Right lung (tissue), 5 donors: ENCODE data around the gene TFCP2L1. TPM values are rescaled to one million over a fixed set of nuclear protein-coding genes. Genes with fewer than 3 reads are reported as not detected.

Experiments used
- DNase-seq, 2 donors: peaks; one replicate each; pipeline ENCODE4 v3.0.0-alpha.2; 2013
- polyA plus RNA-seq, 5 donors: library from polyadenylated mRNA; unstranded; fragments of 120-200 nt; gene quantifications; one replicate each; pipeline versions ENCODE4 v1.2.1 to v1.2.3, GENCODE V29; 2013; ENCODE audit warnings: inconsistent platforms in 1 of 5, low replicate concordance in 1 of 5; ENCODE audit not compliant: insufficient read length in 5 of 5, insufficient read depth in 1 of 5

The TFCP2L1 gene
- polyA plus RNA-seq, 5 donors: 1.9 to 5.5 (median 4.4) TPM

DNA sequence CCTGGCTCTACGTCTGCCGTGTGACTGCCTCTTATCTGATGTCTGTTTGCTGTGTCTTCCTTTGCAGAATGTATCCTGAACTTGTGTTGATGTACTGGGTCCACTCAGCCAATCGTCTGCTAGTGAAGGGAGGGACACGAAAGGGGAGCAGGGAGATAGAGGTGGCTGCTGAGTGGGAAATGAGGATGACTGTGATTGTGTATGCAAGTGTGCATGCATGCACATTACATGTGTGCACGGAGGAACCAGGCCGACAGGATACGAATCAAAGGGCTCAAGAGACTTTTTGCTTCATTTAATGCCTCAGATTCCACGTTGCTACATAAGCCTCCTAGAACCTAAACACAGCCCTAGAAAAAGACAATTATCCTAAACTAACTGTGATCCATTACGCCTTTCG lies 111.2 kb downstream of the TFCP2L1 start:
- no peak for DNase-seq

DNA sequence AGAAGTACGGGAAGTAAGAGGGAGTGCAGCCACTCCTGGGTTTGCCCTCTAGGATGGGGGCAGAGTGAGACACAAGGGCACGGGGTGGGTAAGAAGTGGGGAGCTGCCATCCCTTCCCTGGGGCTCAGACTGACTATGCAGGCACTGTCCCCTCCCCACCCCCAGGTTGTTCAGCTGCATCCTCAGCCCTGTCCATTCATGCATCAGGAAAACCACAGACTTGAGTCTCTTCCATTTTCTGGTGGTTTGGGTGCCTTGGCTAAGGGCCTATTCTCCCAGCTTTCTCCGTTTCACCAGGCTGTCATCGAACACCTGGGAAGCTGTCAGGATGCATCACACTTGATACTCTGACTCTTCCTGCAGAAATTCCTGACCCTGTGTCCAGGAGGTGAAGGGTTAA lies 111.9 kb downstream of the TFCP2L1 start:
- DNase-seq: no peak

DNA sequence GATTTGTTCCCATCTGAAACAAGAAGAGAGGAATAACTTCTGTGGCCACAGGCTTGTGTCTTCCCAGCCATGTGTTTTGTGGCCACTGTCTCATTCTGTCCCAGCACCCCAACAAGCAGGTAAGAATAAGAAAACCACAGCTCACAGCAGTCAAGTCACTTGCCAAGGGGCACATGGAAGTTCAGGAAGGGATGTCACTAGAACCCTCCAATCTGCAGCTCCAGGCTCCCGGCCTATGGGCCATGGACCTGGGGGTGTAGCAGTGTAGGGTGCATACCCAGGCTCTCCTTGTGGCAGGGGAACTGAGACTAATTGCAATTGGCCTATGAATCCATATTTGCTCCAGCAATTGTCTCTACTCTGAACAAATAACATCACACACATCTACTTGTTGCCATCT lies 112.5 kb downstream of the TFCP2L1 start:
- no peak for DNase-seq

DNA sequence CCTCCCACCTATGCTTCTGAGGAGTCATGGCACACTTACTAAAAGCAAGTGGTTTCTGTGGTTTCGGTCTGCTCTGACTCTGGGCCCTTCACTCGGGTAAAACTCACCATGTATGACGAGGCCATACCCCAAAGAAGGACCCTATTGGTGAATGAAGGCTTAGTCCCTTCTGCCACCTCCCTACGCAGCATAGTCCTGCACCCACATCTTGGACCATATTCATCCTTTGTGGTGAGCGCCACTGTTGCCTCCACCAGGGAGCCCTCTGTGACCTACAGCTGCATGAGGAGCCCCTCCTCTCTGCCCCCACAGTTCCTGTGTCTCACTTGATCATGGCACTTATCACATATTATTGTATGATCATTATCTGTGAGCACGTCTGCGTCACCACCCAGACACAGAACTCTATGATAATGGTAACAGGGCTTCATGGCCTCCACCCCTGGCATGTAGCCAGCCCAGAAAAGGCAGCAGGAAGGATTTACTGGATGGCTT lies 113.3 kb downstream of the TFCP2L1 start:
- no peak for DNase-seq

DNA sequence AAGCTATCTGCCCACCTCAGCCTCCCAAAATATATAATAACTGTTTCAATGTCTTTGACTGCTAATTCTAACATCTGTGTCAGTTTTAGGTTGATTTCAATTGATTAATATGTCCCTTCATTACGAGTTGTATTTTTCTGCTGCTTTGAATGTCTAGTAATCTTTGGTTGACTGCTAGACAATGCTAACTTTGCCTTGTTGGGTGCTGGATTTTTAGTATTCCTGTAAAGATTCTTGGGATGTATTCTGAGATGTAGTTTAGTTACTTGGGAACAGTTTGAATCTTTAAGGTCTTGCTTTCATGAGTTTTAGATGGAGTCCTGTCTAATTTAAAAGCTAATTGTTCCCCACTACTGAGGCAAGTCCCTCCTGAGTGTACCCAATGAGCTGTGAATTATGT lies 114.4 kb downstream of the TFCP2L1 start:
- DNase-seq: no peak

DNA sequence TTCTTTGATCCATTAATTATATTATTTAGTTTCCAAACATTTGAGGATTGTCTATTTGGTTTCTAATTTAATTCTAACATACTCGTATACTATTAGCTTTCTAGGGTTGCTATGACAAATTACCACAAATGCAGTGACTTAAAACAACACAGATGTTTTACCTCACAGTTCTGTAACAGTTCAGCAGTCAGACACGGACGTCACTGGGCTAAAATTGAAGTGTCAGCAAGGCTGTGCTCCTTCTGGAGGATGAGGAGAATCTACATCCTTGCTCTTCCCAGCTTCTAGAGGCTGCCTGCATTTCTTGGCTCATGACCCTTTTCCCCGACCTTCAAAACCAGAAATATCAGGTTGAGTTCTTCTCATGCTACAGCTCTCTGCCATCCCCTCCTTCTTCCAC lies 117.6 kb downstream of the TFCP2L1 start:
- DNase-seq: no peak

Other genes starting within 250 kb of the TFCP2L1 start
- gene RNU4ATAC, start 245.7 kb upstream of the TFCP2L1 start, polyA plus RNA-seq: 1 to 10 TPM in 1 of 5 donors, not detected in 4; 1.6 TPM